ENCODE measurements around the gene ETHE1. TPM values are rescaled to one million over a fixed set of nuclear protein-coding genes. Genes with fewer than 3 reads are reported as not detected.

ETHE1 gene
- total and polyA plus RNA-seq, 7 experiments from 2014 or later, result 20.3 to 59.3 (median 25.4) TPM

GRCh38 chr19:43572171-43572588 lies 45.2 kb upstream of the ETHE1 start:
- Histone ChIP-seq H3K9me3 (ENCODE audit: control insufficient read depth in 2 of 3, low read length in 3 of 3) (no peaks in the 10 kb centered on the region), H3K27ac (ENCODE audit: low read depth, low read length) (no peak overlapping the region), H3K4me3 (ENCODE audit: low read length) (no peak overlapping the region), H3K36me3 (ENCODE audit: control insufficient read depth in 2 of 3, insufficient read depth in 3 of 3, low read length in 3 of 3) (no peaks in the 10 kb centered on the region), H3K4me1 (ENCODE audit: control insufficient read depth in 2 of 2, insufficient read depth in 2 of 2, low read length in 2 of 2) (peaks cover 12 to 18% of the 10 kb centered on the region in 2 donors), H3K27me3 (ENCODE audit: control insufficient read depth in 2 of 2, insufficient read depth in 2 of 2, low read length in 2 of 2) (no peaks in the 10 kb centered on the region)
- no peak for ATAC-seq
- CTCF ChIA-PET, result interaction anchor here (0.8 to 2.8 kb wide), 2 partner anchors 18 to 22 kb away, joined by 6 to 11 read pairs; no protein-coding TSS in a partner anchor
- Mint-ChIP-seq H3K36me3 (peaks cover 0 to 15% (median 0%) of the 10 kb centered on the region in 5 donors), H3K27me3 (no peaks in the 10 kb centered on the region), H3K9me3 (peaks cover 0 to 1% (median 0%) of the 10 kb centered on the region in 11 donors), H3K4me1 (peaks cover 24 to 62% (median 44%) of the 10 kb centered on the region in 7 donors), H3K4me3 (peak overlapping the region in 1 of 10 donors; percentile 55), H3K27ac (peak overlapping the region in 6 of 9 donors; percentile 29 to 86 (median 74))
- POLR2A ChIA-PET, result interaction anchor here (5.1 kb wide), 1 partner anchor 24 kb away, joined by 51 read pairs; the partner anchor contains the start of genes IRGQ and ZNF576
- intact Hi-C loops (cut with micrococcal nuclease), result no loop called here
- no peak for DNase-seq

DNA sequence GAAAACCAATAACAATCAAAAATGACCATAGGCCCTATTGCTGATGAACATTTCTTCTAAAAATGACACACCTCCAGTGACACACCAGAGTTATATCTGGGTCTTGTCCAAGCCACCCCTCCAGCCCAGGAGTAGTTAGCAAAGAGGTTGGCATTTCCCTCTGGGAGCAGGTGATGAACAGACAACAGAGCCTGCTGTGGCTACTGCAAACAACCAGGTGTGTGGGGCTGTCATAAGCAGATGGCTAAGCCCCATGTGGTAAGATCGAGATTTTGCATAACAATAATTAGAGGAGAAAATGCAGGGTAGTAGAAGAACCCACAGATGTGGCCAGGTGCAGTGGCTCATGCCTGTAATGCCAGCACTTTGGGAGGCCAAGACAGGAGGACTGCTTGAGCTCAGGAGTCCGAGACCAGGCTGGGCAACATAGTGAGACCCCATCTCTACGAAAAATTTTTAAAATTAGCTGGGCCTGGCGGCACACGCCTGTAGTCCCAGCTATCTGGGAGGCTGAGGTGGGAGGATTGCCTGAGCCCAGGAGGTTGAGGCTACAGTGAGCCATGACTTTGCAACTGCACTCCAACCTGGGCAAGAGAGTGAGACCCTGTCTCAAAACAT lies 43.3 kb upstream of the ETHE1 start:
- no peak for DNase-seq
- ChIA-PET POLR2A (interaction anchor here (1.3 kb wide), 1 partner anchor 38 kb away, joined by 3 read pairs; the partner anchor contains the start of gene ZNF575), CTCF (interaction anchor here (1.3 kb wide), 1 partner anchor 14 kb away, joined by 5 read pairs; no protein-coding TSS in a partner anchor)
- Histone ChIP-seq H3K27me3 (ENCODE audit: control insufficient read depth in 2 of 2, insufficient read depth in 2 of 2, low read length in 2 of 2) (no peaks in the 10 kb centered on the region), H3K4me1 (ENCODE audit: control insufficient read depth in 2 of 2, insufficient read depth in 2 of 2, low read length in 2 of 2) (peaks cover 5 to 15% of the 10 kb centered on the region in 2 donors), H3K4me3 (ENCODE audit: low read length) (no peak overlapping the region), H3K27ac (ENCODE audit: low read depth, low read length) (peak overlapping the region; percentile 13), H3K9me3 (ENCODE audit: control insufficient read depth in 2 of 3, low read length in 3 of 3) (no peaks in the 10 kb centered on the region), H3K36me3 (ENCODE audit: control insufficient read depth in 2 of 3, insufficient read depth in 3 of 3, low read length in 3 of 3) (no peaks in the 10 kb centered on the region)
- H3K27ac Mint-ChIP-seq, result peak overlapping the region in 8 of 9 donors; percentile 21 to 89 (median 64)
- intact Hi-C loops (cut with micrococcal nuclease), result no loop called here
- peaks cover 0 to 1% (median 0%) of the 10 kb centered on the region in 11 donors for H3K9me3 Mint-ChIP-seq
- H3K27me3 Mint-ChIP-seq, result no peaks in the 10 kb centered on the region
- no peak for ATAC-seq
- H3K4me3 Mint-ChIP-seq, result no peak overlapping the region
- H3K4me1 Mint-ChIP-seq, result peaks cover 19 to 54% (median 42%) of the 10 kb centered on the region in 7 donors
- H3K36me3 Mint-ChIP-seq, result peaks cover 0 to 18% (median 1%) of the 10 kb centered on the region in 5 donors

GRCh38 chr19:43569657-43570056 lies 42.7 kb upstream of the ETHE1 start:
- POLR2A ChIA-PET, result interaction anchor here (1.0 kb wide), 1 partner anchor 15 kb away, joined by 3 read pairs; no protein-coding TSS in a partner anchor
- peaks cover 3 to 14% of the 10 kb centered on the region in 2 donors for H3K4me1 ChIP-seq (ENCODE audit: control insufficient read depth in 2 of 2, insufficient read depth in 2 of 2, low read length in 2 of 2)
- H3K27me3 Mint-ChIP-seq, result no peaks in the 10 kb centered on the region

GRCh38 chr19:43564800-43565199 lies 37.8 kb upstream of the ETHE1 start:
- Mint-ChIP-seq H3K27ac (peak overlapping the region; percentile 69 to 99 (median 95)), H3K27me3 (no peaks in the 10 kb centered on the region), H3K36me3 (peaks cover 0 to 31% (median 5%) of the 10 kb centered on the region in 5 donors), H3K4me1 (peaks cover 33 to 64% (median 60%) of the 10 kb centered on the region in 7 donors), H3K4me3 (peak overlapping the region in 6 of 10 donors; percentile 38 to 85 (median 52)), H3K9me3 (no peaks in the 10 kb centered on the region)
- H3K4me1 ChIP-seq (ENCODE audit: control insufficient read depth in 2 of 2, insufficient read depth in 2 of 2, low read length in 2 of 2), result peaks cover 33 to 40% of the 10 kb centered on the region in 2 donors
- H3K36me3 ChIP-seq (ENCODE audit: control insufficient read depth in 2 of 3, insufficient read depth in 3 of 3, low read length in 3 of 3), result peaks cover 0 to 15% (median 0%) of the 10 kb centered on the region in 3 experiments
- intact Hi-C loops (cut with micrococcal nuclease), result no loop called here
- no peaks in the 10 kb centered on the region for H3K9me3 ChIP-seq (ENCODE audit: control insufficient read depth in 2 of 3, low read length in 3 of 3)
- no peak overlapping the region for H3K27ac ChIP-seq (ENCODE audit: low read depth, low read length)
- CTCF ChIA-PET, result interaction anchor here (0.8 to 1.8 kb wide), 3 partner anchors 10 to 40 kb away, joined by 3 to 8 read pairs (median 3); partner anchors contain the start of gene XRCC1
- ATAC-seq (no peak), DNase-seq (no peak)
- H3K4me3 ChIP-seq (ENCODE audit: low read length), result no peak overlapping the region
- no peaks in the 10 kb centered on the region for H3K27me3 ChIP-seq (ENCODE audit: control insufficient read depth in 2 of 2, insufficient read depth in 2 of 2, low read length in 2 of 2)
- POLR2A ChIA-PET, result interaction anchor here (0.9 to 1.7 kb wide), 5 partner anchors 10 to 55 kb away, joined by 3 to 6 read pairs (median 5); partner anchors contain the start of genes IRGQ, XRCC1, ZNF428 and ZNF575

More at GRCh38 chr19:43569657-43570056, 42.7 kb upstream of the ETHE1 start:
- Histone ChIP-seq H3K36me3 (ENCODE audit: control insufficient read depth in 2 of 3, insufficient read depth in 3 of 3, low read length in 3 of 3) (no peaks in the 10 kb centered on the region), H3K27me3 (ENCODE audit: control insufficient read depth in 2 of 2, insufficient read depth in 2 of 2, low read length in 2 of 2) (no peaks in the 10 kb centered on the region), H3K27ac (ENCODE audit: low read depth, low read length) (no peak overlapping the region), H3K9me3 (ENCODE audit: control insufficient read depth in 2 of 3, low read length in 3 of 3) (no peaks in the 10 kb centered on the region), H3K4me3 (ENCODE audit: low read length) (no peak overlapping the region)
- no peak for ATAC-seq
- H3K4me3 Mint-ChIP-seq, result no peak overlapping the region
- H3K27ac Mint-ChIP-seq, result peak overlapping the region in 8 of 9 donors; percentile 16 to 89 (median 46)
- H3K4me1 Mint-ChIP-seq, result peaks cover 17 to 54% (median 42%) of the 10 kb centered on the region in 7 donors
- H3K36me3 Mint-ChIP-seq, result peaks cover 0 to 18% (median 3%) of the 10 kb centered on the region in 5 donors
- no peak for DNase-seq
- H3K9me3 Mint-ChIP-seq, result no peaks in the 10 kb centered on the region
- intact Hi-C loops (cut with micrococcal nuclease), result no loop called here
- CTCF ChIA-PET, result interaction anchor here (1.3 kb wide), 1 partner anchor 14 kb away, joined by 5 read pairs; no protein-coding TSS in a partner anchor

DNA sequence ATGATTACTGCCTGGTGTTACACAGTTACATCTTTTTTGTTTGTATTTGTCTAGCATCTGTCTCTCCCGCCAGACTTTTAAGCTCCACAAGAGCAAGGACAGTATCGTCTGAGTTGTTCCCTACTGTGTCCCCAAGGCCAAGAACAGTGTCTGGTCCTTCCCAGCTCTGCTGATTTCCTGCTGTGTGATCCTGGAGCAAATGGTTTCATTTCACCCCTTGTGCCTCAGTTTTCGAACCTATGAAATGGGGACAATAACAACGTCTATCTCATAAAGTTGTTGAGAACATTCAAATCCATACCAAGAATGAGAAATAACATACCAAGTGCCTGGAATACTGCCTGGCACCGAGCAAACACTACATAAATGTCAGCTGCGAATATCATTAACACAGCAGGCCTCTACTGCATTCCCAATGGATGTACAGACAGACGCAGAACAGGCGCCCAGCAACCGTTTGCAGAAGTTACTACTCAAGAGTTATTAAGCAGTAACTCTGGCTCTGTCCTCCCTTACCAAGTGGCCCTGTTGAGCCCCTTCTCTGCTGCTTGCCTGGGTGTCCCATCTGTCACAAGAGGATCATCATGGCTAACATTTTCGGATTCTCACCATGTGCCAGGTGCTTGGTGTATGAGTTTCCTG lies 36.9 kb upstream of the ETHE1 start:
- H3K27me3 Mint-ChIP-seq, result no peaks in the 10 kb centered on the region
- ATAC-seq, result no peak
- Histone ChIP-seq H3K4me3 (ENCODE audit: low read length) (no peak overlapping the region), H3K4me1 (ENCODE audit: control insufficient read depth in 2 of 2, insufficient read depth in 2 of 2, low read length in 2 of 2) (peaks cover 31 to 40% of the 10 kb centered on the region in 2 donors), H3K9me3 (ENCODE audit: control insufficient read depth in 2 of 3, low read length in 3 of 3) (no peaks in the 10 kb centered on the region), H3K27me3 (ENCODE audit: control insufficient read depth in 2 of 2, insufficient read depth in 2 of 2, low read length in 2 of 2) (no peaks in the 10 kb centered on the region), H3K27ac (ENCODE audit: low read depth, low read length) (peak overlapping the region; percentile 79), H3K36me3 (ENCODE audit: control insufficient read depth in 2 of 3, insufficient read depth in 3 of 3, low read length in 3 of 3) (peaks cover 0 to 15% (median 0%) of the 10 kb centered on the region in 3 experiments)
- ChIA-PET CTCF (interaction anchor here (2.2 kb wide), 1 partner anchor 31 kb away, joined by 8 read pairs; no protein-coding TSS in a partner anchor), POLR2A (interaction anchor here (0.6 to 5.8 kb wide), 6 partner anchors 9 to 32 kb away, joined by 3 to 46 read pairs (median 8); partner anchors contain the start of genes IRGQ, PINLYP, XRCC1 and ZNF575)
- H3K9me3 Mint-ChIP-seq, result no peaks in the 10 kb centered on the region
- H3K27ac Mint-ChIP-seq, result peak overlapping the region; percentile 75 to 99 (median 96)
- no peak for DNase-seq
- H3K4me3 Mint-ChIP-seq, result peak overlapping the region; percentile 1 to 97 (median 82)
- peaks cover 33 to 65% (median 59%) of the 10 kb centered on the region in 7 donors for H3K4me1 Mint-ChIP-seq
- intact Hi-C loops (cut with micrococcal nuclease), result loop anchor here in 1 of 2 donors (2.0 kb wide), 1 partner anchor 31 kb away; the partner anchor contains the start of gene ZNF575
- peaks cover 0 to 31% (median 9%) of the 10 kb centered on the region in 5 donors for H3K36me3 Mint-ChIP-seq

Data from naive thymus-derived CD4-positive, alpha-beta T cell (primary cell).